HepG2 (cell line): Measurements from ENCODE around the gene CAMSAP2. TPM values are rescaled to one million over a fixed set of nuclear protein-coding genes. Genes with fewer than 3 reads are reported as not detected.

ENCODE experiments used
- CAMTA2 ChIP-seq: sonication (generic); formaldehyde crosslinking; IDR thresholded peaks from 2 replicates; pipeline ENCODE4 v1.4.0; 2020; ENCODE audit warnings: mild to moderate bottlenecking, missing genetic modification reagents, borderline replicate concordance
- KDM4B ChIP-seq: sonication (generic); formaldehyde crosslinking; IDR thresholded peaks from 2 replicates; pipeline ENCODE4 v1.4.0; 2020; ENCODE audit warnings: missing genetic modification reagents
- NAIF1 ChIP-seq: sonication (generic); formaldehyde crosslinking; IDR thresholded peaks from 2 replicates; pipeline ENCODE4 v1.5.0; 2020; ENCODE audit warnings: mild to moderate bottlenecking, missing genetic modification reagents, borderline replicate concordance
- NFKB2 ChIP-seq: sonication (generic); formaldehyde crosslinking; IDR thresholded peaks from 2 replicates; pipeline ENCODE4 v1.4.0; 2020; ENCODE audit warnings: missing genetic modification reagents, borderline replicate concordance
- NRL ChIP-seq: sonication (generic); formaldehyde crosslinking; IDR thresholded peaks from 2 replicates; pipeline ENCODE4 v1.5.0; 2020; ENCODE audit warnings: missing genetic modification reagents, mild to moderate bottlenecking, moderate library complexity, borderline replicate concordance
- POLR2AphosphoS5 ChIP-seq: IDR thresholded peaks from 2 replicates; pipeline ENCODE4 v1.6.1; 2012; ENCODE audit warnings: low read depth, low read length
- ZBTB4 ChIP-seq: sonication (generic); formaldehyde crosslinking; IDR thresholded peaks from 2 replicates; pipeline ENCODE4 v1.4.0; 2020; ENCODE audit warnings: missing genetic modification reagents, mild to moderate bottlenecking, borderline replicate concordance
- ZKSCAN1 ChIP-seq: fragments of 150-350 bp; IDR thresholded peaks from 2 replicates; pipeline ENCODE4 v1.6.1; 2014; ENCODE audit warnings: low read length
- ZNF143 ChIP-seq: sonication (generic); formaldehyde crosslinking; IDR thresholded peaks from 2 replicates; pipeline ENCODE4 v1.4.0; 2020; ENCODE audit warnings: missing genetic modification reagents
- ZNF260 ChIP-seq: sonication (generic); formaldehyde crosslinking; IDR thresholded peaks from 2 replicates; pipeline ENCODE4 v1.4.0; 2020; ENCODE audit warnings: missing genetic modification reagents, low read depth, mild to moderate bottlenecking, borderline replicate concordance
- ZNF3 ChIP-seq: IDR thresholded peaks from 2 replicates; pipeline ENCODE4 v1.7.0; 2017; ENCODE audit warnings: inconsistent platforms
- ZNF574 ChIP-seq: sonication (generic); formaldehyde crosslinking; IDR thresholded peaks from 2 replicates; pipeline ENCODE4 v1.4.0; 2020; ENCODE audit warnings: missing genetic modification reagents
- ZNF704 ChIP-seq: sonication (generic); formaldehyde crosslinking; IDR thresholded peaks from 2 replicates; pipeline ENCODE4 v1.8.1; 2023; ENCODE audit warnings: mild to moderate bottlenecking, inconsistent platforms, moderate library complexity, missing genetic modification reagents, borderline replicate concordance
- ZNF710 ChIP-seq: sonication (generic); formaldehyde crosslinking; IDR thresholded peaks from 2 replicates; pipeline ENCODE4 v1.5.0; 2020; ENCODE audit warnings: mild to moderate bottlenecking, missing genetic modification reagents, borderline replicate concordance
- ZNF770 ChIP-seq: sonication (generic); formaldehyde crosslinking; IDR thresholded peaks from 2 replicates; pipeline ENCODE4 v1.5.0; 2020; ENCODE audit warnings: mild to moderate bottlenecking, missing genetic modification reagents
- polyA plus RNA-seq, 8 experiments: library from polyadenylated mRNA; depleted of rRNA in 3 of 8; stranded (reverse) in 7 of 8; unstranded in 1 of 8; fragments of >200 nt; fragmentation: Illumina TruSeq in 4 of 8; extraction: Trizol in 4 of 8; gene quantifications; 2 replicates each; pipeline versions ENCODE4 v1.2.1 to v1.2.3, GENCODE V29; 2011 to 2016; ENCODE audit warnings: low read depth in 4 of 8, missing spikeins in 1 of 8, mixed read lengths in 1 of 8; ENCODE audit not compliant: insufficient read depth in 1 of 8
- total RNA-seq, 5 experiments: library from RNA; depleted of rRNA; stranded (reverse); fragments of >200 nt; fragmentation: Illumina TruSeq; extraction: Trizol; gene quantifications; 2 replicates each; pipeline ENCODE4 v1.2.3, GENCODE V29; 2016; ENCODE audit warnings: low read depth in 1 of 5

CAMSAP2 gene
- total and polyA plus RNA-seq, 2 of the 13 experiments (the other 11 are each of a cell fraction or from before 2014, with no cell fraction given): 3.4 to 8.2 TPM

GRCh38 chr1:200891774-200892157 lies 153.1 kb downstream of the CAMSAP2 start (continued):
- TF ChIP-seq ZNF3 (CRISPR knock-in tag): no peak
- TF ChIP-seq NFKB2 (CRISPR knock-in tag): 0 out of 2 replicates have a peak, but pooled peaks have one; percentile 12
- no peak for TF ChIP-seq ZBTB4
- TF ChIP-seq CAMTA2 (CRISPR knock-in tag): no peak
- no peak for TF ChIP-seq KDM4B (CRISPR knock-in tag)
- TF ChIP-seq ZNF143: no peak
- peak; percentile 46; the same call in 1 of the 2 replicates for TF ChIP-seq ZNF574 (CRISPR knock-in tag)
- TF ChIP-seq ZNF260 (CRISPR knock-in tag): no peak
- peak; percentile 50; the same call in 1 of the 2 replicates for TF ChIP-seq NAIF1 (CRISPR knock-in tag)
- TF ChIP-seq POLR2AphosphoS5: peak; percentile 56; the same call in 1 of the 2 replicates
- no peak; the same call in 1 of the 2 replicates for TF ChIP-seq NRL (CRISPR knock-in tag)
- no peak for TF ChIP-seq ZNF704 (CRISPR knock-in tag)
- no peak for TF ChIP-seq ZKSCAN1
- TF ChIP-seq ZNF770 (CRISPR knock-in tag): 0 out of 2 replicates have a peak, but pooled peaks have one; percentile 18
- peak; percentile 59; the same call in 1 of the 2 replicates for TF ChIP-seq ZNF710 (CRISPR knock-in tag)
